AG04450 (cell line): ENCODE measurements around the gene STAMBP. TPM values are rescaled to one million over a fixed set of nuclear protein-coding genes. Genes with fewer than 3 reads are reported as not detected.

Source experiments
- CTCF ChIA-PET: fragments of 300-600, 350-600 bp; formaldehyde crosslinking; extraction: SDS; loops from one replicate; lab custom pipeline; 2022; ENCODE audit warnings: antibody characterized with exemption, inconsistent platforms; lab: Charles Lee
- POLR2A ChIA-PET: fragments of 350-600 bp; formaldehyde crosslinking; extraction: SDS; loops from one replicate; lab custom pipeline; 2021; ENCODE audit warnings: antibody characterized with exemption, inconsistent platforms; lab: Yijun Ruan, JAX
- DNase-seq: peaks from one replicate; pipeline ENCODE4 v3.0.0-alpha.2; 2011; ENCODE audit warnings: low read depth, low spot score
- H3K27ac ChIP-seq: one replicate; pipeline ENCODE4 v1.5.1; 2012; ENCODE audit warnings: low read depth, low read length, control low read depth
- H3K27me3 ChIP-seq: one replicate; pipeline ENCODE4 v1.6.0; 2012; ENCODE audit warnings: low read length; ENCODE audit not compliant: control insufficient read depth, insufficient read depth
- H3K4me3 ChIP-seq: 2 replicates; pipeline ENCODE4 v1.5.1; 2011; ENCODE audit warnings: mild to moderate bottlenecking, low read depth, low read length, control low read depth
- H3K9me3 ChIP-seq: 2 replicates; pipeline ENCODE4 v1.5.1; 2012; ENCODE audit warnings: low read length; ENCODE audit not compliant: control insufficient read depth, insufficient read depth
- CTCF ChIP-seq: IDR thresholded peaks from 2 replicates; pipeline ENCODE4 v1.5.1; 2011; ENCODE audit warnings: low read depth, low read length, control low read depth, inconsistent platforms
- polyA plus RNA-seq: library from polyadenylated mRNA; depleted of rRNA; stranded (reverse); fragments of >200 nt; gene quantifications from 2 replicates; pipeline ENCODE4 v1.2.3, GENCODE V29; 2011

The STAMBP gene
- polyA plus RNA-seq, 1 experiment: 54.5 TPM

GRCh38 chr2:73893764-73894474, 65.2 kb downstream of the STAMBP start:
- H3K27ac ChIP-seq: no peak overlapping the region
- peak overlapping the region; percentile 70 for H3K4me3 ChIP-seq
- H3K27me3 ChIP-seq: no peaks in the 10 kb centered on the region
- H3K9me3 ChIP-seq: no peaks in the 10 kb centered on the region
- no peak for TF ChIP-seq CTCF
- DNase-seq: no peak
- POLR2A ChIA-PET: interaction anchor here (0.7 to 2.1 kb wide), 4 partner anchors 14 to 65 kb away, joined by 3 to 8 read pairs (median 4); partner anchors contain the start of gene STAMBP
- CTCF ChIA-PET: interaction anchor here (1.2 to 1.4 kb wide), 2 partner anchors 67 to 226 kb away, joined by 3 to 6 read pairs; no protein-coding TSS in a partner anchor

- TF ChIP-seq CTCF: no peak
- ChIA-PET CTCF (interaction anchor here (1.2 to 1.4 kb wide), 2 partner anchors 68 to 226 kb away, joined by 3 to 6 read pairs; no protein-coding TSS in a partner anchor), POLR2A (interaction anchor here (1.4 to 2.1 kb wide), 3 partner anchors 13 to 66 kb away, joined by 4 to 8 read pairs (median 4); partner anchors contain the start of gene STAMBP)
- Histone ChIP-seq H3K4me3 (peak overlapping the region; percentile 70), H3K9me3 (no peaks in the 10 kb centered on the region), H3K27me3 (no peaks in the 10 kb centered on the region), H3K27ac (no peak overlapping the region)
- no peak for DNase-seq
Observed at GRCh38 chr2:73894475-73894850, 65.7 kb downstream of the STAMBP start.

- TF ChIP-seq CTCF: no peak
- Histone ChIP-seq H3K4me3 (peak overlapping the region; percentile 70), H3K27ac (no peak overlapping the region), H3K9me3 (no peaks in the 10 kb centered on the region), H3K27me3 (no peaks in the 10 kb centered on the region)
- no peak for DNase-seq
- ChIA-PET CTCF (interaction anchor here (1.4 kb wide), 1 partner anchor 68 kb away, joined by 6 read pairs; no protein-coding TSS in a partner anchor), POLR2A (interaction anchor here (1.4 to 2.1 kb wide), 3 partner anchors 13 to 66 kb away, joined by 4 to 8 read pairs (median 4); partner anchors contain the start of gene STAMBP)
Observed at GRCh38 chr2:73894877-73895276, 66.1 kb downstream of the STAMBP start.

GRCh38 chr2:73895473-73895872, 66.7 kb downstream of the STAMBP start:
- ChIA-PET CTCF (interaction anchor here (0.6 to 1.4 kb wide), 3 partner anchors 23 to 225 kb away, joined by 4 to 6 read pairs (median 5); no protein-coding TSS in a partner anchor), POLR2A (interaction anchor here (0.6 to 2.1 kb wide), 2 partner anchors 57 to 67 kb away, joined by 3 to 8 read pairs; partner anchors contain the start of gene STAMBP)
- peak overlapping the region; percentile 70 for H3K4me3 ChIP-seq
- H3K9me3 ChIP-seq: no peaks in the 10 kb centered on the region
- TF ChIP-seq CTCF: no peak
- DNase-seq: no peak
- H3K27ac ChIP-seq: no peak overlapping the region
- no peaks in the 10 kb centered on the region for H3K27me3 ChIP-seq
